HepG2 (cell line): Measurements from ENCODE around the gene CSMD2. TPM values are rescaled to one million over a fixed set of nuclear protein-coding genes. Genes with fewer than 3 reads are reported as not detected.

Experiments used
- ATAC-seq: fragments of 200-7000 bp; cut with Tn5 transposase; 3 replicates; pipeline ENCODE4 v1.9.1; 2020; ENCODE audit warnings: mild to moderate bottlenecking, moderate library complexity
- BruUV-seq: library from RNA; stranded (reverse); fragments of 400-500 nt; replicated peaks from 2 replicates; lab custom pipeline; 2021; lab: Mats Ljungman, UMichigan
- CTCF ChIA-PET: fragments of 300-600 bp; formaldehyde crosslinking; extraction: SDS; loops from one replicate; lab custom pipeline; 2021; ENCODE audit warnings: low total read pairs, inconsistent platforms, low intra/inter-chr PET ratio; lab: Yijun Ruan, JAX
- POLR2A ChIA-PET: fragments of 350-600 bp; sonication (Branson Sonifier 250); formaldehyde crosslinking; loops from one replicate; lab custom pipeline; 2020; ENCODE audit warnings: antibody characterized with exemption, inconsistent platforms; lab: Yijun Ruan, JAX
- DNase-seq: peaks from one replicate; pipeline ENCODE4 v3.0.0-alpha.2; 2015; ENCODE audit warnings: low spot score
- FAIRE-seq: peaks from 3 replicates; lab custom pipeline; 2011; peaks lifted over from hg19 to GRCh38; lab: Jason Lieb, UNC
- H2AFZ ChIP-seq: one replicate; pipeline ENCODE4 v1.6.1; 2011; ENCODE audit warnings: low read length, inconsistent platforms
- H3K27ac ChIP-seq: fragments of 300-600 bp; 3 replicates; pipeline ENCODE4 v1.8.0; 2011; ENCODE audit warnings: mixed run types, mild to moderate bottlenecking, mixed read lengths, low read length, inconsistent platforms; ENCODE audit not compliant: insufficient read depth; ENCODE audit errors: extremely low read length
- H3K27me3 ChIP-seq, 2 experiments: fragments of 200-600 bp in 1 of 2; 2 replicates in 1 of 2; 3 replicates in 1 of 2; pipeline versions ENCODE4 v1.6.0 to v1.8.0; 2011; ENCODE audit warnings: low read length in 2 of 2, mild to moderate bottlenecking in 2 of 2, moderate library complexity in 2 of 2, inconsistent platforms in 1 of 2; ENCODE audit not compliant: insufficient read depth in 2 of 2, control insufficient read depth in 1 of 2
- H3K36me3 ChIP-seq, 2 experiments: fragments of 200-600 bp in 1 of 2; replicated peaks in 1 of 2; 2 replicates in 1 of 2; 3 replicates in 1 of 2; pipeline versions ENCODE4 v1.5.1 to v1.8.0; 2011; ENCODE audit warnings: low read length in 2 of 2, inconsistent platforms in 1 of 2; ENCODE audit not compliant: insufficient read depth in 2 of 2, control insufficient read depth in 1 of 2
- H3K4me1 ChIP-seq: 2 replicates; pipeline ENCODE4 v1.5.1; 2012; ENCODE audit warnings: low read length, inconsistent platforms; ENCODE audit not compliant: insufficient read depth
- H3K4me2 ChIP-seq: 2 replicates; pipeline ENCODE4 v1.6.0; 2011; ENCODE audit warnings: low read depth, low read length, inconsistent platforms
- H3K4me3 ChIP-seq, 3 experiments: fragments of 200-600 bp in 1 of 3; sonication (generic), shearing (Covaris generic) in 1 of 3; replicated peaks in 1 of 3; 2 replicates each; pipeline ENCODE4 v1.5.1; 2011 to 2016; ENCODE audit warnings: low read length in 3 of 3, inconsistent platforms in 2 of 3, low read depth in 2 of 3, mild to moderate bottlenecking in 2 of 3, control low read depth in 1 of 3, mixed read lengths in 1 of 3; ENCODE audit not compliant: insufficient read depth in 1 of 3
- H3K79me2 ChIP-seq: one replicate; pipeline ENCODE4 v1.6.1; 2011; ENCODE audit warnings: low read length, inconsistent platforms; ENCODE audit not compliant: insufficient read depth
- H3K9ac ChIP-seq: 2 replicates; pipeline ENCODE4 v1.6.0; 2011; ENCODE audit warnings: mild to moderate bottlenecking, low read depth, low read length, inconsistent platforms; ENCODE audit not compliant: insufficient read depth
- H3K9me3 ChIP-seq: 2 replicates; pipeline ENCODE4 v1.5.1; 2012; ENCODE audit warnings: mild to moderate bottlenecking, low read length
- H4K20me1 ChIP-seq: 2 replicates; pipeline ENCODE4 v1.6.0; 2011; ENCODE audit warnings: inconsistent platforms, mild to moderate bottlenecking, low read length, moderate library complexity; ENCODE audit not compliant: insufficient read depth
- ADNP ChIP-seq: sonication (generic); formaldehyde crosslinking; IDR thresholded peaks from 2 replicates; pipeline ENCODE4 v1.4.0; 2020; ENCODE audit warnings: missing genetic modification reagents
- HOXD1 ChIP-seq: sonication (generic); formaldehyde crosslinking; IDR thresholded peaks from 2 replicates; pipeline ENCODE4 v1.5.0; 2020; ENCODE audit warnings: missing genetic modification reagents
- KMT2A ChIP-seq: sonication (generic); formaldehyde crosslinking; IDR thresholded peaks from 2 replicates; pipeline ENCODE4 v1.4.0; 2020; ENCODE audit warnings: missing genetic modification reagents
- NR2F6 ChIP-seq, 2 experiments: IDR thresholded peaks; 2 replicates each; pipeline ENCODE4 v1.6.1; 2016; ENCODE audit warnings: antibody characterized with exemption in 1 of 2, mild to moderate bottlenecking in 1 of 2
- PPARG ChIP-seq: conservative IDR thresholded peaks from 2 replicates; pipeline ENCODE4 v1.6.1; 2016; ENCODE audit warnings: missing biosample characterization, missing genetic modification reagents
- RFX3 ChIP-seq: IDR thresholded peaks from 2 replicates; pipeline ENCODE4 v1.6.1; 2016; ENCODE audit warnings: missing biosample characterization, missing genetic modification reagents
- SAFB2 ChIP-seq: sonication (generic); formaldehyde crosslinking; IDR thresholded peaks from 2 replicates; pipeline ENCODE4 v1.5.1; 2020; ENCODE audit warnings: missing genetic modification reagents, low read depth, mild to moderate bottlenecking, borderline replicate concordance
- TBX3 ChIP-seq: fragments of 450-650 bp; IDR thresholded peaks from 2 replicates; pipeline ENCODE4 v1.6.1; 2017; ENCODE audit warnings: antibody characterized with exemption, mild to moderate bottlenecking, inconsistent platforms, borderline replicate concordance
- TCF7L2 ChIP-seq: IDR thresholded peaks from 2 replicates; pipeline ENCODE4 v1.6.1; 2011; ENCODE audit warnings: mild to moderate bottlenecking, low read depth, low read length, moderate library complexity
- ZFP36 ChIP-seq: fragments of 150-350 bp; IDR thresholded peaks from 2 replicates; pipeline ENCODE4 v1.6.1; 2018; ENCODE audit warnings: borderline replicate concordance, low read length, low read depth; ENCODE audit not compliant: partially characterized antibody
- ZNF317 ChIP-seq: sonication (generic); formaldehyde crosslinking; IDR thresholded peaks from 2 replicates; pipeline ENCODE4 v1.5.0; 2020; ENCODE audit warnings: mild to moderate bottlenecking, missing genetic modification reagents
- WGBS: methylation state at CpG from one replicate; pipeline ENCODE4 v1.1.6; 2017; ENCODE audit warnings: low lambda C conversion rate; 5-methylcytosine and 5-hydroxymethylcytosine counted together
- in situ Hi-C: cut with HindIII; loops from 2 replicates; pipeline ENCODE4 v1.10.0; 2017; ENCODE audit warnings: low pct_unique_long_range_greater_than_20kb; ENCODE audit not compliant: extremely low pct_ligation_motif_present
- intact Hi-C: fragments of 100-400 bp; cut with micrococcal nuclease; formaldehyde crosslinking; loops from one replicate; pipeline ENCODE4 v1.10.0; 2022; ENCODE audit not compliant: unreplicated experiment
- polyA plus RNA-seq, 8 experiments: library from polyadenylated mRNA; depleted of rRNA in 3 of 8; stranded (reverse) in 7 of 8; unstranded in 1 of 8; fragments of >200 nt; fragmentation: Illumina TruSeq in 4 of 8; extraction: Trizol in 4 of 8; gene quantifications; 2 replicates each; pipeline versions ENCODE4 v1.2.1 to v1.2.3, GENCODE V29; 2011 to 2016; ENCODE audit warnings: low read depth in 4 of 8, missing spikeins in 1 of 8, mixed read lengths in 1 of 8; ENCODE audit not compliant: insufficient read depth in 1 of 8
- total RNA-seq, 5 experiments: library from RNA; depleted of rRNA; stranded (reverse); fragments of >200 nt; fragmentation: Illumina TruSeq; extraction: Trizol; gene quantifications; 2 replicates each; pipeline ENCODE4 v1.2.3, GENCODE V29; 2016; ENCODE audit warnings: low read depth in 1 of 5
- TF ChIP-seq, protein P1 (sequence below): sonication (generic); formaldehyde crosslinking; IDR thresholded peaks from 2 replicates; pipeline ENCODE4 v1.4.0; 2020; ENCODE audit warnings: missing genetic modification reagents

The CSMD2 gene
- total and polyA plus RNA-seq, 2 of the 13 experiments (the other 11 are each of a cell fraction or from before 2014, with no cell fraction given): not detected

DNA sequence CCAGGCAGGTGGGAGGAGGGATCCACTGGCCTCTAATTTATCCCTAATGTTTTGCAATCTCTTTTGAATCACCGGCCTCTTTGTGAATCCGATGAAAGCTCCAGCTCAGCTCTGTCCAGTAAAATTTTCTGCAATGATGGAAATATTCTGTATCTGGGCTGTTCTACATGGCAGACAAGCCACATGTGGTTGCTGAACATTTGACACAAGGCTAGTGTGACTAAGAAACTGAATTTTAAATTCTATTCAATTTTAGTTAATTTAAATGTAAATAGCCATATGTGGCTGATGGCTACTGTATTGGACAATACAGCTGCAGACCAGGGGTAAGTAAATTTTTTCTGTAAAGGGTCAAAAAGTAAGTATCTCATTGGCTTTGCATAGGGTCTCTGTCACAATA, 135.1 kb downstream of the CSMD2 start:
- ATAC-seq (no peak), DNase-seq (no peak), FAIRE-seq (no peak)
- no peak overlapping the region for H2AFZ ChIP-seq
- H3K36me3 ChIP-seq: no peaks in the 10 kb centered on the region
- no peak overlapping the region for H3K4me2 ChIP-seq
- 11% methylated on average over 2 of the region's 2 CpGs for WGBS
- CTCF ChIA-PET: no interaction called here
- no peak overlapping the region for H3K4me3 ChIP-seq
- in situ Hi-C loops (no loop called here), intact Hi-C loops (no loop called here)
- POLR2A ChIA-PET: no interaction called here
- H3K9ac ChIP-seq: no peak overlapping the region
- no peak for TF ChIP-seq ADNP (CRISPR knock-in tag)
- no peak for TF ChIP-seq ZFP36
- no peak for TF ChIP-seq PPARG (CRISPR knock-in tag)
- TF ChIP-seq, protein P1, sequence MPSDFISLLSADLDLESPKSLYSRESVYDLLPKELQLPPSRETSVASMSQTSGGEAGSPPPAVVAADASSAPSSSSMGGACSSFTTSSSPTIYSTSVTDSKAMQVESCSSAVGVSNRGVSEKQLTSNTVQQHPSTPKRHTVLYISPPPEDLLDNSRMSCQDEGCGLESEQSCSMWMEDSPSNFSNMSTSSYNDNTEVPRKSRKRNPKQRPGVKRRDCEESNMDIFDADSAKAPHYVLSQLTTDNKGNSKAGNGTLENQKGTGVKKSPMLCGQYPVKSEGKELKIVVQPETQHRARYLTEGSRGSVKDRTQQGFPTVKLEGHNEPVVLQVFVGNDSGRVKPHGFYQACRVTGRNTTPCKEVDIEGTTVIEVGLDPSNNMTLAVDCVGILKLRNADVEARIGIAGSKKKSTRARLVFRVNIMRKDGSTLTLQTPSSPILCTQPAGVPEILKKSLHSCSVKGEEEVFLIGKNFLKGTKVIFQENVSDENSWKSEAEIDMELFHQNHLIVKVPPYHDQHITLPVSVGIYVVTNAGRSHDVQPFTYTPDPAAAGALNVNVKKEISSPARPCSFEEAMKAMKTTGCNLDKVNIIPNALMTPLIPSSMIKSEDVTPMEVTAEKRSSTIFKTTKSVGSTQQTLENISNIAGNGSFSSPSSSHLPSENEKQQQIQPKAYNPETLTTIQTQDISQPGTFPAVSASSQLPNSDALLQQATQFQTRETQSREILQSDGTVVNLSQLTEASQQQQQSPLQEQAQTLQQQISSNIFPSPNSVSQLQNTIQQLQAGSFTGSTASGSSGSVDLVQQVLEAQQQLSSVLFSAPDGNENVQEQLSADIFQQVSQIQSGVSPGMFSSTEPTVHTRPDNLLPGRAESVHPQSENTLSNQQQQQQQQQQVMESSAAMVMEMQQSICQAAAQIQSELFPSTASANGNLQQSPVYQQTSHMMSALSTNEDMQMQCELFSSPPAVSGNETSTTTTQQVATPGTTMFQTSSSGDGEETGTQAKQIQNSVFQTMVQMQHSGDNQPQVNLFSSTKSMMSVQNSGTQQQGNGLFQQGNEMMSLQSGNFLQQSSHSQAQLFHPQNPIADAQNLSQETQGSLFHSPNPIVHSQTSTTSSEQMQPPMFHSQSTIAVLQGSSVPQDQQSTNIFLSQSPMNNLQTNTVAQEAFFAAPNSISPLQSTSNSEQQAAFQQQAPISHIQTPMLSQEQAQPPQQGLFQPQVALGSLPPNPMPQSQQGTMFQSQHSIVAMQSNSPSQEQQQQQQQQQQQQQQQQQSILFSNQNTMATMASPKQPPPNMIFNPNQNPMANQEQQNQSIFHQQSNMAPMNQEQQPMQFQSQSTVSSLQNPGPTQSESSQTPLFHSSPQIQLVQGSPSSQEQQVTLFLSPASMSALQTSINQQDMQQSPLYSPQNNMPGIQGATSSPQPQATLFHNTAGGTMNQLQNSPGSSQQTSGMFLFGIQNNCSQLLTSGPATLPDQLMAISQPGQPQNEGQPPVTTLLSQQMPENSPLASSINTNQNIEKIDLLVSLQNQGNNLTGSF (CRISPR knock-in tag): no peak
- TF ChIP-seq HOXD1 (CRISPR knock-in tag): no peak
- no peak for TF ChIP-seq TBX3
- TF ChIP-seq TCF7L2: no peak
- no peak for TF ChIP-seq SAFB2 (CRISPR knock-in tag)
- no peak for TF ChIP-seq KMT2A (CRISPR knock-in tag)
- TF ChIP-seq RFX3 (CRISPR knock-in tag): no peak
- TF ChIP-seq NR2F6 (IDR thresholded peaks at IDR 0.05): no peak
- no peak for TF ChIP-seq NR2F6 (CRISPR knock-in tag; IDR thresholded peaks at IDR 0.05)
- TF ChIP-seq ZNF317 (CRISPR knock-in tag): no peak
- H3K27ac ChIP-seq: no peak overlapping the region
- no peaks in the 10 kb centered on the region for H3K4me1 ChIP-seq
- H3K27me3 ChIP-seq: no peaks in the 10 kb centered on the region; a peak in 1 of 5 replicates
- H3K79me2 ChIP-seq: no peaks in the 10 kb centered on the region
- H4K20me1 ChIP-seq: no peaks in the 10 kb centered on the region
- BruUV-seq: no TSS peak
- no peaks in the 10 kb centered on the region for H3K9me3 ChIP-seq
